GM19240 (cell line): Measurements from ENCODE around the gene SNX27.

Experiments used
- DNase-seq: peaks from one replicate; pipeline ENCODE4 v3.0.0; 2011; ENCODE audit warnings: low spot score; ENCODE audit not compliant: insufficient read length

The SNX27 gene

GRCh38 chr1:151611832-151612500 is at the start of gene SNX27:
SNX27 (plus strand) TSS chr1:151612050; CDS start chr1:151612202, 152 bp downstream.
- peak; percentile 97 for DNase-seq

GRCh38 chr1:151562661-151563060 is 49.2 kb upstream of the SNX27 start:
- DNase-seq = no peak

- DNase-seq = no peak
Observed at GRCh38 chr1:151563376-151563775, 48.5 kb upstream of the SNX27 start.

DNA sequence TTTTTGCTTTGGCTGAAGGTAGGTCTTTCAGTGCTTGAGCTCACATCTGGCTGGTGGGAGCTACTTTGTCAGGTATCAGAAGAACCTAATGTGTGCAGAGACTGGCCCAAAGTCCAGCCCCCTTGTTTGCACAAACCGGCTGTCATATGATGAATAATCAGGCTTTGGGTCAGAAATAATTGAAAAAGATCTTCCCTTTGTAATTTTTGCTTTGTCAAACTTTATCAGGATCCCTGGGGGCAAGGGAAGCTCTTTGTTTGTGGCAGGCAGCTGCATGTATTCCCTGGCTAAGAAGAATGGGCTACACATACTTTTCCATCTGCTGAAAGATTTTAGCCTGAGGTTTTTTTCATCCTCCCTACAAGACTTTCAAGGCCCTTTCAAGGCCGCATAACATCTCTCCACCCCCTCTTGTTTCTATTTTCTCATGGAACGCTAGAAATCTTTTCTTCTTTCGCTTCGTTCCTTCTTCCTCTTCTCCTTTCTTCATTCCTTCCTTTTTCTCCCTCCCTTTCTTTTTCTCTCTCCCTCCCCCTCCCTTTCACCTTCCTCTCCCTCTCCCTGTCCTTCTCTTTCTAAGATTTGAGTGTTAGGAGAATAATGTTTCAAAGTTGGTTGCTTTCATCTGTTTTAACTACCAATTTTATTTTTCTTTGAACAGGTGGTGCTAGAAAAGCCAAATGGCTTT is 46.2 kb upstream of the SNX27 start:
- no peak for DNase-seq

- DNase-seq = no peak
Observed at GRCh38 chr1:151568626-151569088, 43.2 kb upstream of the SNX27 start.

DNA sequence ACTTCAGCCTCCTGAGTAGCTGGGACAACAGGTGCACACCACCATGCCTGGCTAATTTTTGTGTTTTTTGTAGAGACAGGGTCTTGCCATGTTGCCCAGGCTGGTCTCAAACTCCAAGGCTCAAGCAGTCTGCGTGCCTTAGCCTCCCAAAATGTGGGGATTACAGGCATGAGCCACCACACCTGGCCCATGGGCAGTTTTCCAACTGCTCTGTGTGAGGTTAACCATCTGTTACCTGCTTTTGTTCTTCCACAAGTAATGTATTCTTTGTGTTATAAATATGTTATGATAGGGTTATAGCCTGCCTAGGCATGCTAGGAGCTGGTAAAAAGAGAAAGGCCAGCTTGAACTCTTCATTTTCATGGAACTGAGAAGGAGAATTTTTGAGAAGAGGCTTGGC is 41.0 kb upstream of the SNX27 start:
- no peak for DNase-seq

GRCh38 chr1:151574575-151575529 is 37.0 kb upstream of the SNX27 start:
- DNase-seq = no peak

DNA sequence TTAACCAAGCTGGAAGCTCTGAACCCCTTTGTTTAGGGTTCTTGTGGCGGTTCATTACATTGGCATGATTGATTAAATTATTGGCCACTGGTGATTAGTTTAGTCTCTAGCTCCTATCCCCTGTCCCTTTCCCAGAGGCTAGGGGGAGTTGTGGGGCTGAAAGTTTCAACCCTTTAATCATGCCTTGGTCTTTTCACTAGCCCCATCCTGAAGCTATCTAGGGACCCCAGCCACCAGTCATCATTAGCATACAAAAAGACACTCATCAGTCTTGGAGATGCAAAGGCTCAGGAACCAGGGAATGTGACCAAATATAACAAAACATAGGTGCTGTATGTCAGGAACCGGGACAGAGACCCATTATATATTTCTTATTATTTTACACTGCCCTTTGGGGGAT is 34.7 kb upstream of the SNX27 start:
- no peak for DNase-seq

DNA sequence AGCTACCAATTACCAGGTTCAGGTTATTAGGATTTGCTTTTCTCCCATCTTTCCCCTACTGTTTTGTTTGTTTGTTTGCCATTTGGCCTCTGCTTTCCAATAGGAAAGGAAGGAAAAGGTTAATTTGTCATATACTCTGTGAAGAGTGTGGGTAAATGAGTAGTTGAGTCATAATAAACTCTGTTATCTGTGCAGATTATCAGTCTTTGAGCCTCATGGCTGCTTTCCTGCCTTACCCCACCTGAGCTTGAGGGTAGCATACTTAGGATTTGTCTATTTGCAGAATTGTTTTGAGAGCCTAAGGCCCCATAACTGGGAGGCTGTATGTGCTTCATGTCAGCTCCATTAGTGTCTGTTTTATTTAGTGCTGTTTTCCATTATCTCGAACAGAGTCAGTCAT is 32.9 kb upstream of the SNX27 start:
- no peak for DNase-seq

GRCh38 chr1:151579436-151580225 is 32.2 kb upstream of the SNX27 start:
- no peak for DNase-seq

DNA sequence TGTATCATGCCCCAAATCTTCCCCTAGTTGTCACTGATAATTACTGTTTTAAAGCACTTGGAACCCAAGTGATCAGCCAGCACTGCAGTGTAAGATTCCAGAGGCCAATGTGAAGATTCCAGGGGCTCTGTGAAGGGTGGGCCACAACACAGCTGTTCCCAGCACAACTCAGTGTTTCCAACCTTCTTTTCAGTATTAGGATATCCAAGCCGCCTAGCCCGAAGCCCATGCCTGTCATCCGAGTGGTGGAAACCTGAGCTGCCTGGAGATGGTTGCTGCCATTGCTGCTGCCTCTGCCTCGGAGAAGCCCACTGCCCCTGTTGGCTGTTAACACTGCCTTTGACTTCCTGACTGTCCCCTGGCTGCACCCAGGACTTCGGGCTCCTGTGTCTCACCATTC is 30.4 kb upstream of the SNX27 start:
- no peak for DNase-seq

DNA sequence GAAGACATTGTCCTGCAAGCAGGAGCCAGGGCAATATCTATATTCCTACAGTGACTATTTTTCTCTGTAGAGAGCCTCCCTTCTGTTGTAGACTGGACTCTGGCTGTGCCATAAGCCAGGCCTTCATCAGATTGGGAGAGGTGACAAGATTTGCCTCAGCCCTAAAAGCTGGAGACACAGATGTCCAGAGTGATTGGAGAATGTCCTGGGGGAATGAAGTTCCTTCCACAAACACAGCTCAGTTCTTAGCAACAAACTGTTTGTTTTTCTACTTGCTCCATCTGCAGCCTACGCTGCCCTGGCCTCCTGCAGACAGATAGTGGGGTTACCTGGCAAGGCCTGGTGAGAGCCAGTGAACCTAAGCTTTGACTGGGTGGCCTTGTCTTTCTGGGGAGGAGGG is 29.9 kb upstream of the SNX27 start:
- DNase-seq = no peak

DNA sequence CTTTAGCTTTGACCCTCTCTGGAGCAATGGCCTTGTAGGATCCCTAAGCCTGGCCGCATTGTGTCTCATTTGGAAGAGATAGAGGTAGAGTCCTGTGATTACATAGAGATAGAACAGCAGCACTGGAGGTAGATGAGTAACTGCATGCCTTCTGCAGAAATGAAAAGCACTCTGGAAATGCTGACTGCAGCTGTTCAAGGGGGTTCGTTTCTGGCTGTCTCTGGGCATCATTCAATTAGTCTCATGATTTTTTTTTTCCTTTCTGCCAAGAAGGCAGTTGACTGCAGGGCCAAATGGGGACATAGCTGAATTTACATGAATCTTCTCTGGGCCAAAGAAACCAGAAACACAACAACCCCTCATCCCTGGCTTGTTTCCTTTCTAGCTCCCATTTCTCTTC is 28.1 kb upstream of the SNX27 start:
- DNase-seq = no peak

DNA sequence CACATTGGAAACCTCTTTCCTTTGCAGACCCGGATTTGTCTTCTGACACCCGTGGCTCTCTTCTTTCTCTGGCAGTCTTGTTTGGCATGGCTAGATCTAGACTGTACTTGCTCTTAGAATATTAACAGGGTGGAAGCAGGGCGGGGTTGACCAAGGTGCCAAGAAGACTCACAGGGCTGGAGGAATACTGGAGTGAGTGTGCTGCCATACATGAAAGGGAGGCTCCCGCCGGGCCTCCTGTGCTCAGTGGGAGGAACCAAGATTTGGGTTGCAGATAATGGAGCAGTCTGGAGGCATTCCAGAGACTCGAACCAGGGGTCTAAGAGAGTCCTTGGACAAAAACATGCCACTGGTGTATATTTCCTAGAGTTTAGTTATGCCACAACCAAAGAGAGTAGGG is 27.6 kb upstream of the SNX27 start:
- DNase-seq = no peak

DNA sequence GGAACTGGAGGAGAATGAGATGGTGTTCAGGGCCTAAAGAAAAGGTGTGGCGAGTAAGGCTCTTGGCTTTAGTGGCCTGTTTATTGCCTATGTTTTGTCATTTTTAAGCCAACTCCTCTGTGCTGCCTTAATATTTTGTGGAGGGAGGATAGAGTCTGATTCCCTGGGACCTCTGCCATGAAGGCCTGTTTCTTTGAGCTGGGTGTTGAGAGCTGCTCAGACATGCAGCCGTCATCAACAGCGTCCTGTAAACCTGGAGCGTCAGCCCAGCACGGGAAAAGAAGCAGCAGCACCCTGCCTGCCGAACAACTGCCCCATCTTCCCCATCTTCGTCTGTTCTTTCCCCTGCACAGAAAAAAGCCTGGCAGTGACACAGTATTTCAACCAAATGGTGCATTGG is 27.1 kb upstream of the SNX27 start:
- no peak for DNase-seq

DNA sequence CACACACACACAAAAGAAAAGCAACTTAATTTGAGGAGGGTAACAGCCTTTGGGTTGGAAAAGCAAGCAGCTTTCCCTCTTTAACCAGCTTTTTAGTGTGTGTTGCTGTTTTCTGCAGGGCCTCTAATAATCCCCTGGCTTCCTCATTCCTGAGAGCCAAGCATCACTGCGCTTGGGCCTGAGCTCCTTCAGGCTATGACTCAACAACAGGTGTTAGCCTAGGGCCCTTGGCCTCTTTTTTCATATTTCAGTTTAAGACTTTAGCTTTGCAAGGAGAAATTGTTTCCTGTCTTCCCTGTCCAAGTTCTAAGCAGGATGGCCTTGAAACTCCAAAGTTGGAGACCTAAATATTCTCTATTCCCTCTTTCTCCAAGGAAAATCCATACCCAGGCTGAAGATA is 26.2 kb upstream of the SNX27 start:
- DNase-seq = no peak

DNA sequence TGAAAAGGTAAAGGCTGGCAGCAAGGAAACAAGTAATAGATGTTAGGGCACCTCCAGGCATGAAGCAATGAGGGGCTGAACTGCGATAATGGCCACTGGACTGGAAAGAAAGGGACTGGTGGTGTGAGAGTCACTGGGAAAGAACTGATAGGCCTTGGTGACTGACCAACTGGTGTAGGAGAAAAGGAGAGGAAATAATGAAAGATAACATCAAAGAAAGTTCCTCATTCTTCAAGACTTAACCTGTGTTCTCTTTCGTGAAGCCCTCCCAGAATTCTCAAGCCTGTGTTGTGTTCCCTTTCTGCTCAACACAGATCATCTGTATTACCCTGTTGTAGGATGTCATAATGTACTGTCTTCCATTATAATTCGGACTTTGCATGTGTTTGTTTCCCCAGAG is 20.9 kb upstream of the SNX27 start:
- no peak for DNase-seq

DNA sequence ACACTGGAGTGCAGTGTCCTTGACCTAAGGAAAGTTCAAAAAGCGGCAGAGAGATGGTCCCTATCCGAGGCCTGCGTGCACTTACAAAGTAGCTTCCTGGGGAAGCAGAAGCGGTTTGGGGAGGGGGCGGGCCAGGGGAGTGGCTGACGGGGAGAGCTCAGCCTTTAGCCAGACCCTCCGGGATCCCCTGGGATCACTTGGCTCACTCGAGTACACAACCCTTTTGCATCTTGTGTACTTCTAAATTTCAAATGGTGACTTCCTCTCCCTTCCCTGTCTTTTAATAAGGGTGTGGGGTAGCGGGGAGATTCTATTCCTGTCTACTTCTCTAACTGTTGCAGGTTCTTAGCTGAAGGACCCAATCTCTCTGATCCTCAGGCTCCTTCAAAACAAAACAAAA is 18.1 kb upstream of the SNX27 start:
- DNase-seq = no peak

DNA sequence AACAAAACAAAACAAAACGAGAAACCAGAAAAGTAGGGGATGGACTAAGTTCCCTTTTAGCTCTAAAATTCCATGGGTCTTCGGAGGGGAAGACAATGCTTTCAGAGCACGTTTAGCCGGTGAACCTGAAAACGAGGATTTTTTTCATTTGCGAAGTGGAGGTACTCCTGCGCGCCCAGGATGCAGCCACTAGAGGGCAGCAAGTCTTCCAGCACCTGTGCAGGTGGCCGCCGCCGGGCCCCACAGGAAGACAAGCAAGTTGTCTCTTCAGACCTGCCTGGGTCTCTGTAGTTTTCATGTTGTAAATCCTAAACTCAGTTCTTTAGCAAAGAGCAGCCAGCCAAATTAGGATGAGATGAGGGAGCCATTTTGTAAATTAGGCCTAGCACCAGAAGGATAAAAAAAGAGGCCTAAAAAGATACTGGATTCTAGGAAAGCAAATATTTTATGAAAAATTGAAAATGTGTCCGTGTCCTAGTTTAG is 17.7 kb upstream of the SNX27 start:
- DNase-seq = peak; percentile 87

DNA sequence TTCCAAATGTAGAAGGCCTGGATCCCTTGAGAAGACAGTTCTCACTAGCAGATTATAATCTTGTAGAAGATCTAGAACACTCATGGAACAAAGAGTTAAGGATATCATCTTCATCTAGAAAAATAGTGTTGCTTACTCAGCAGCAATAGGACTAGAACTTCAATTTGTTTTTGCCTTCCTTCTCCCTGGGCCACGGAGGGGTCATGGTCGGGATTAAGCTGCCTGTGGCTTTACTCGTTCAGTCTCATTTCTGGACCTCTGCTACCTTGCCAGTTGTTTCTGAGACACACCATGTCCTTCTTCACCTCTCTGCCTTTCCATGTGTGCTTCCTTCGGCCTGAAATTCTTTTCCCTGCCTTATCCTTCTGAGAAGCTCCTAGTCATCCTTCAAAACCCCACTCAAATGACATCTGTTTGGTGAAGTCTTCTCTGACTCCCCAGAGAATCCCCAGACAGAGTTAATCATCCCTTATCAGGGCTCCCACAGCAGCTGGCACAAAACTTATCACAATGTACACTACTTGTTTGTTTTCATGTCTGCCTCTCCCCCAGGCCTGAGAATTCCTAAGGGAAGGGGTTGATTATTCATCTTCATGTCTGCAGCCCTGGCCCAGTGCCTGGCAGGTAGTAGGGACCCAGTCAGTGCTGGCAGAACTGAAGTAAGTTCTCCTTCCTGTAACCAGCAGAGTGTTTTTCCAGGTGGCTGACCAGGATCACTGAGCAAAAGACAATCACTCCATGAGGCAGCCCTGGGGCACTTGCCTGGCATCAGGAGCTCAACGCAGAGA is 15.5 kb upstream of the SNX27 start:
- no peak for DNase-seq
